ENCODE measurements around the gene IRF2. TPM values are rescaled to one million over a fixed set of nuclear protein-coding genes. Genes with fewer than 3 reads are reported as not detected.

Gene IRF2
- total RNA-seq, 1 experiment from 2014 or later, result 35.9 TPM

- no peak for DNase-seq (ENCODE audit: low spot score)
These were observed 106.1 kb downstream of the IRF2 start for GRCh38 chr4:184368290-184368689.

- no peak for DNase-seq (ENCODE audit: low spot score)
These were observed 110.0 kb downstream of the IRF2 start for GRCh38 chr4:184364100-184364921.

- DNase-seq (ENCODE audit: low spot score), result no peak
These were observed 111.1 kb downstream of the IRF2 start for GRCh38 chr4:184363258-184363657.

GRCh38 chr4:184362396-184362795 is 112.0 kb downstream of the IRF2 start:
- no peak for DNase-seq (ENCODE audit: low spot score)

GRCh38 chr4:184361443-184361842 is 112.9 kb downstream of the IRF2 start:
- DNase-seq (ENCODE audit: low spot score), result no peak

- no peak for DNase-seq (ENCODE audit: low spot score)
These were observed 114.5 kb downstream of the IRF2 start for GRCh38 chr4:184359888-184360287.

GRCh38 chr4:184358521-184359232 is 115.7 kb downstream of the IRF2 start:
- no peak for DNase-seq (ENCODE audit: low spot score)

- no peak for DNase-seq (ENCODE audit: low spot score)
These were observed 116.6 kb downstream of the IRF2 start for GRCh38 chr4:184357772-184358171.

GRCh38 chr4:184357165-184357564 is 117.2 kb downstream of the IRF2 start:
- DNase-seq (ENCODE audit: low spot score), result no peak

GRCh38 chr4:184356366-184356765 is 118.0 kb downstream of the IRF2 start:
- DNase-seq (ENCODE audit: low spot score), result no peak

- no peak for DNase-seq (ENCODE audit: low spot score)
These were observed 118.5 kb downstream of the IRF2 start for GRCh38 chr4:184355857-184356256.

GRCh38 chr4:184355111-184355604 is 119.2 kb downstream of the IRF2 start:
- DNase-seq (ENCODE audit: low spot score), result peak; percentile 90

- no peak for DNase-seq (ENCODE audit: low spot score)
These were observed 121.5 kb downstream of the IRF2 start for GRCh38 chr4:184352891-184353290.

GRCh38 chr4:184351560-184352451 is 122.5 kb downstream of the IRF2 start:
- no peak for DNase-seq (ENCODE audit: low spot score)

GRCh38 chr4:184350964-184351363 is 123.4 kb downstream of the IRF2 start:
- no peak for DNase-seq (ENCODE audit: low spot score)

GRCh38 chr4:184350213-184350817 is 124.0 kb downstream of the IRF2 start:
- no peak for DNase-seq (ENCODE audit: low spot score)

- DNase-seq (ENCODE audit: low spot score), result no peak
These were observed 124.9 kb downstream of the IRF2 start for GRCh38 chr4:184349283-184350039.

GRCh38 chr4:184348311-184349233 is 125.8 kb downstream of the IRF2 start:
- DNase-seq (ENCODE audit: low spot score), result no peak

Data from H4 (cell line).